PC-3 (cell line): ENCODE results near the gene XYLT2.

Experiments
- EZH2 ChIP-seq: fragments of 300-600 bp; sonication (generic); IDR thresholded peaks from one replicate; pipeline ENCODE4 v1.6.1; 2017; ENCODE audit warnings: antibody characterized with exemption, mild to moderate bottlenecking, low read length; ENCODE audit not compliant: unreplicated experiment
- TF ChIP-seq, protein P1 (sequence below): fragments of 300-600 bp; sonication (generic); conservative IDR thresholded peaks from 2 replicates; pipeline ENCODE4 v1.5.1; 2017; ENCODE audit warnings: antibody characterized with exemption, low read depth, mild to moderate bottlenecking, low read length

DNA sequence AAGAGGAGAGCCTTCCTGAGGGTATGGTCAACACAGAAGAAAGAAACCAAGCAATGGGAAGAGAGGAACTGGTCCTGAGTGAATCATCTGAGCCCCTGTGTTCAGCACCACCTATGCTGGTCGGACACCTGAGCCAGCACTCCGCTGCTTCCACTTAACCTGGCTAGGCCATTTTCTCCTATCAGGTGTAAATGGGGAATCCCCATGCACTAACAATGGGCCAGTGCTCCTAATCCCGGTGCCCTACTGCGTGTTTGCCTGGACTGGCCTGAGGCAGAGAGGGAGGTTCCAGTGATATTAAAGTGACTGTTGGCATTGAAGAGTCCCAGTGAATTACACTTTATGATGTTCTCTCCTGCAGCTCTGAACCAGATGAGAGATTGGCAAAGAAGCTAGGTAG, 34.4 kb upstream of the XYLT2 start:
- TF ChIP-seq, protein P1, sequence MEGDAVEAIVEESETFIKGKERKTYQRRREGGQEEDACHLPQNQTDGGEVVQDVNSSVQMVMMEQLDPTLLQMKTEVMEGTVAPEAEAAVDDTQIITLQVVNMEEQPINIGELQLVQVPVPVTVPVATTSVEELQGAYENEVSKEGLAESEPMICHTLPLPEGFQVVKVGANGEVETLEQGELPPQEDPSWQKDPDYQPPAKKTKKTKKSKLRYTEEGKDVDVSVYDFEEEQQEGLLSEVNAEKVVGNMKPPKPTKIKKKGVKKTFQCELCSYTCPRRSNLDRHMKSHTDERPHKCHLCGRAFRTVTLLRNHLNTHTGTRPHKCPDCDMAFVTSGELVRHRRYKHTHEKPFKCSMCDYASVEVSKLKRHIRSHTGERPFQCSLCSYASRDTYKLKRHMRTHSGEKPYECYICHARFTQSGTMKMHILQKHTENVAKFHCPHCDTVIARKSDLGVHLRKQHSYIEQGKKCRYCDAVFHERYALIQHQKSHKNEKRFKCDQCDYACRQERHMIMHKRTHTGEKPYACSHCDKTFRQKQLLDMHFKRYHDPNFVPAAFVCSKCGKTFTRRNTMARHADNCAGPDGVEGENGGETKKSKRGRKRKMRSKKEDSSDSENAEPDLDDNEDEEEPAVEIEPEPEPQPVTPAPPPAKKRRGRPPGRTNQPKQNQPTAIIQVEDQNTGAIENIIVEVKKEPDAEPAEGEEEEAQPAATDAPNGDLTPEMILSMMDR: no peak
- TF ChIP-seq EZH2: no peak
